ENCODE measurements around the gene HJURP. TPM values are rescaled to one million over a fixed set of nuclear protein-coding genes. Genes with fewer than 3 reads are reported as not detected.

HJURP gene
- total RNA-seq, 4 donors from 2014 or later: 0.27 to 0.45 (median 0.38) TPM; not detected in 1

GRCh38 chr2:233837694-233838229 lies 16.6 kb downstream of the HJURP start:
- Histone ChIP-seq H3K4me3 (replicated peaks in 1 of 3) (no peak overlapping the region), H3K27ac (no peak overlapping the region), H3K36me3 (no peaks in the 10 kb centered on the region), H3K4me1 (no peaks in the 10 kb centered on the region), H3K27me3 (no peaks in the 10 kb centered on the region), H3K9me3 (no peaks in the 10 kb centered on the region)
- intact Hi-C loops (cut with DNase I): no loop called here
- 82 to 87% methylated on average over 9 of the region's 9 CpGs for WGBS, 2 donors
- TF ChIP-seq CTCF (IDR thresholded peaks at IDR 0.05): no peak
- no peak for TF ChIP-seq POLR2A (IDR thresholded peaks at IDR 0.05)
- DNase-seq: no peak

- intact Hi-C loops (cut with DNase I): no loop called here
- 97 to 99% methylated on average over 7 of the region's 7 CpGs for WGBS, 2 donors
- no peaks in the 10 kb centered on the region for H3K27me3 ChIP-seq
- no peak overlapping the region for H3K4me3 ChIP-seq (replicated peaks in 1 of 3)
- no peaks in the 10 kb centered on the region for H3K36me3 ChIP-seq
- no peaks in the 10 kb centered on the region for H3K4me1 ChIP-seq
- H3K9me3 ChIP-seq: no peaks in the 10 kb centered on the region
- no peak for DNase-seq
- TF ChIP-seq POLR2A (IDR thresholded peaks at IDR 0.05): no peak
- TF ChIP-seq CTCF (IDR thresholded peaks at IDR 0.05): no peak
- H3K27ac ChIP-seq: no peak overlapping the region
These were observed 18.0 kb downstream of the HJURP start for GRCh38 chr2:233836359-233836758.

- TF ChIP-seq POLR2A (IDR thresholded peaks at IDR 0.05): no peak
- no peak for TF ChIP-seq CTCF (IDR thresholded peaks at IDR 0.05)
- Histone ChIP-seq H3K27ac (no peak overlapping the region), H3K36me3 (no peaks in the 10 kb centered on the region), H3K27me3 (no peaks in the 10 kb centered on the region), H3K4me1 (no peaks in the 10 kb centered on the region), H3K4me3 (replicated peaks in 1 of 3) (no peak overlapping the region), H3K9me3 (no peaks in the 10 kb centered on the region)
- WGBS, 2 donors: 94 to 95% methylated on average over 11 to 14 of the region's 14 CpGs
- DNase-seq: no peak
- intact Hi-C loops (cut with DNase I): no loop called here
These were observed 18.8 kb downstream of the HJURP start for GRCh38 chr2:233835230-233836186.

GRCh38 chr2:233833345-233833744 lies 21.0 kb downstream of the HJURP start:
- Histone ChIP-seq H3K4me3 (replicated peaks in 1 of 3) (no peak overlapping the region), H3K27me3 (no peaks in the 10 kb centered on the region), H3K36me3 (no peaks in the 10 kb centered on the region), H3K9me3 (no peaks in the 10 kb centered on the region), H3K4me1 (no peaks in the 10 kb centered on the region), H3K27ac (no peak overlapping the region)
- no peak for DNase-seq
- TF ChIP-seq POLR2A (IDR thresholded peaks at IDR 0.05) (no peak), CTCF (IDR thresholded peaks at IDR 0.05) (no peak)
- intact Hi-C loops (cut with DNase I): no loop called here
- 78 to 84% methylated on average over 10 of the region's 10 CpGs for WGBS, 2 donors

- TF ChIP-seq POLR2A (IDR thresholded peaks at IDR 0.05) (no peak), CTCF (IDR thresholded peaks at IDR 0.05) (peak in 1 of 6 experiments; percentile 31)
- Histone ChIP-seq H3K27me3 (no peaks in the 10 kb centered on the region), H3K27ac (no peak overlapping the region), H3K36me3 (no peaks in the 10 kb centered on the region), H3K9me3 (no peaks in the 10 kb centered on the region), H3K4me3 (replicated peaks in 1 of 3) (no peak overlapping the region), H3K4me1 (no peaks in the 10 kb centered on the region)
- WGBS, 2 donors: 61 to 66% methylated on average over 7 of the region's 7 CpGs
- intact Hi-C loops (cut with DNase I): no loop called here
- no peak for DNase-seq
These were observed 21.4 kb downstream of the HJURP start for GRCh38 chr2:233832869-233833311.
